Measurements from ENCODE around the gene KCND1. TPM values are rescaled to one million over a fixed set of nuclear protein-coding genes. Genes with fewer than 3 reads are reported as not detected.

KCND1 gene
- total and polyA plus RNA-seq, 2 of the 4 experiments (the other 2 are of a cell fraction) = 0.36 to 1.8 TPM

- CTCF ChIA-PET = no interaction called here
- no peak overlapping the region for H3K9ac ChIP-seq (ENCODE audit: low read depth, low read length)
- no peaks in the 10 kb centered on the region; the same call in 1 of the 2 replicates for H3K9me3 ChIP-seq (ENCODE audit: control insufficient read depth, insufficient read depth, low read length)
- peaks cover 16% of the 10 kb centered on the region; the same call in 1 of the 2 replicates for H4K20me1 ChIP-seq (ENCODE audit: insufficient read depth, low read length)
- H2BK120ac ChIP-seq (ENCODE audit: low read depth, low read length) = no peak overlapping the region
- no peak overlapping the region for H3K4me2 ChIP-seq (ENCODE audit: low read depth, low read length)
- no peak overlapping the region for H3K27ac ChIP-seq (ENCODE audit: insufficient read depth, low read length)
- no peak overlapping the region for H3K56ac ChIP-seq (ENCODE audit: extremely low read depth, insufficient read depth, low read length)
- peaks cover 14% of the 10 kb centered on the region for H3K36me3 ChIP-seq (ENCODE audit: control insufficient read depth, insufficient read depth, low read length)
- no TSS peak for BruUV-seq (replicated peaks)
- H4K8ac ChIP-seq (ENCODE audit: low read depth in 2 of 2, low read length in 2 of 2) = no peak overlapping the region
- H3K14ac ChIP-seq (replicated peaks; ENCODE audit: low read depth, low read length) = no peak overlapping the region
- H2BK20ac ChIP-seq (ENCODE audit: low read depth, low read length) = no peak overlapping the region
- no peak for TF ChIP-seq RFX5 (IDR thresholded peaks at IDR 0.05; ENCODE audit: low read depth, low read length)
- TF ChIP-seq POLR2A (IDR thresholded peaks at IDR 0.05; ENCODE audit: low read depth, low read length) = no peak
- TF ChIP-seq MXI1 (IDR thresholded peaks at IDR 0.05; ENCODE audit: borderline replicate concordance, low read depth, low read length) = no peak
- TF ChIP-seq RCOR1 (IDR thresholded peaks at IDR 0.05; ENCODE audit: insufficient replicate concordance, low read length) = no peak
- TF ChIP-seq NFE2L2 (IDR thresholded peaks at IDR 0.05; ENCODE audit: low read depth, low read length) = no peak
- no peak for TF ChIP-seq CEBPB (IDR thresholded peaks at IDR 0.05; ENCODE audit: low read depth, low read length)
- TF ChIP-seq BHLHE40 (IDR thresholded peaks at IDR 0.05; ENCODE audit: low read depth, low read length) = no peak
- TF ChIP-seq SMC3 (IDR thresholded peaks at IDR 0.05; ENCODE audit: low read depth, low read length) = no peak
- TF ChIP-seq, protein P1, sequence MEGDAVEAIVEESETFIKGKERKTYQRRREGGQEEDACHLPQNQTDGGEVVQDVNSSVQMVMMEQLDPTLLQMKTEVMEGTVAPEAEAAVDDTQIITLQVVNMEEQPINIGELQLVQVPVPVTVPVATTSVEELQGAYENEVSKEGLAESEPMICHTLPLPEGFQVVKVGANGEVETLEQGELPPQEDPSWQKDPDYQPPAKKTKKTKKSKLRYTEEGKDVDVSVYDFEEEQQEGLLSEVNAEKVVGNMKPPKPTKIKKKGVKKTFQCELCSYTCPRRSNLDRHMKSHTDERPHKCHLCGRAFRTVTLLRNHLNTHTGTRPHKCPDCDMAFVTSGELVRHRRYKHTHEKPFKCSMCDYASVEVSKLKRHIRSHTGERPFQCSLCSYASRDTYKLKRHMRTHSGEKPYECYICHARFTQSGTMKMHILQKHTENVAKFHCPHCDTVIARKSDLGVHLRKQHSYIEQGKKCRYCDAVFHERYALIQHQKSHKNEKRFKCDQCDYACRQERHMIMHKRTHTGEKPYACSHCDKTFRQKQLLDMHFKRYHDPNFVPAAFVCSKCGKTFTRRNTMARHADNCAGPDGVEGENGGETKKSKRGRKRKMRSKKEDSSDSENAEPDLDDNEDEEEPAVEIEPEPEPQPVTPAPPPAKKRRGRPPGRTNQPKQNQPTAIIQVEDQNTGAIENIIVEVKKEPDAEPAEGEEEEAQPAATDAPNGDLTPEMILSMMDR (conservative IDR thresholded peaks at IDR 0.05; ENCODE audit: low read depth, low read length) = no peak
- TF ChIP-seq, protein P2, sequence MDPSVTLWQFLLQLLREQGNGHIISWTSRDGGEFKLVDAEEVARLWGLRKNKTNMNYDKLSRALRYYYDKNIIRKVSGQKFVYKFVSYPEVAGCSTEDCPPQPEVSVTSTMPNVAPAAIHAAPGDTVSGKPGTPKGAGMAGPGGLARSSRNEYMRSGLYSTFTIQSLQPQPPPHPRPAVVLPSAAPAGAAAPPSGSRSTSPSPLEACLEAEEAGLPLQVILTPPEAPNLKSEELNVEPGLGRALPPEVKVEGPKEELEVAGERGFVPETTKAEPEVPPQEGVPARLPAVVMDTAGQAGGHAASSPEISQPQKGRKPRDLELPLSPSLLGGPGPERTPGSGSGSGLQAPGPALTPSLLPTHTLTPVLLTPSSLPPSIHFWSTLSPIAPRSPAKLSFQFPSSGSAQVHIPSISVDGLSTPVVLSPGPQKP (IDR thresholded peaks at IDR 0.05; ENCODE audit: borderline replicate concordance, low read depth, low read length) = no peak
- TF ChIP-seq CHD1 (IDR thresholded peaks at IDR 0.05; ENCODE audit: low read depth, low read length) = no peak
- H3K79me1 ChIP-seq (ENCODE audit: low read depth in 1 of 2, low read length in 2 of 2) = peaks cover 4 to 21% of the 10 kb centered on the region in 2 experiments; a peak in 2 of 4 replicates
- H3K18ac ChIP-seq (ENCODE audit: low read depth, low read length) = no peak overlapping the region
- dilution Hi-C loops (cut with HindIII; ENCODE audit: low sequenced_read_pairs, unreplicated experiment) = no loop called here
- H2BK15ac ChIP-seq (ENCODE audit: low read depth, low read length) = no peak overlapping the region
- H2AFZ ChIP-seq (replicated peaks; ENCODE audit: low read length, poor library complexity) = no peak overlapping the region
- no peak overlapping the region for H3K23ac ChIP-seq (ENCODE audit: low read depth, low read length)
- H2AK5ac ChIP-seq (ENCODE audit: low read depth, low read length) = no peak overlapping the region
- peaks cover 5% of the 10 kb centered on the region; the same call in 1 of the 2 replicates for H3K9me1 ChIP-seq (ENCODE audit: insufficient read depth, low read length)
- no peak for DNase-seq
- no peak for ATAC-seq (ENCODE audit: low read depth)
- H3K27me3 ChIP-seq (ENCODE audit: control insufficient read depth, insufficient read depth, low read length) = no peaks in the 10 kb centered on the region
- no peak overlapping the region for H4K5ac ChIP-seq (ENCODE audit: low read depth, low read length)
- H3K4ac ChIP-seq (ENCODE audit: low read depth, low read length) = no peak overlapping the region
- H2AK9ac ChIP-seq (replicated peaks; ENCODE audit: low read depth, low read length, poor library complexity) = no peak overlapping the region
- H3K4me3 ChIP-seq (ENCODE audit: insufficient read depth, low read depth, low read length) = no peak overlapping the region
- WGBS, 2 experiments (ENCODE audit: extremely low coverage in 2 of 2, insufficient read length in 1 of 2) = 33% methylated on average over 2 of the region's 8 CpGs; no CpG with 5 or more reads in 1 of the 2 experiments
- H4K91ac ChIP-seq (ENCODE audit: insufficient read depth, low read depth, low read length) = no peak overlapping the region
- peaks cover 3% of the 10 kb centered on the region; the same call in 1 of the 2 replicates for H3K4me1 ChIP-seq (ENCODE audit: control insufficient read depth, insufficient read depth, low read length)
- intact Hi-C loops (cut with micrococcal nuclease) = loop anchor here (5.0 kb wide), 1 partner anchor 122 kb away; the partner anchor contains the start of gene TFE3
- in situ Hi-C loops (cut with MboI; ENCODE audit: low sequenced_read_pairs) = no loop called here
- H2BK5ac ChIP-seq (ENCODE audit: low read depth, low read length, poor library complexity, severe bottlenecking) = no peak overlapping the region
- POLR2A ChIA-PET (ENCODE audit: unreplicated experiment) = no interaction called here
Measured at GRCh38 chrX:48919947-48920717, 51.5 kb downstream of the KCND1 start.

Measured in IMR-90 (cell line).